Measurements from ENCODE around the gene RAPGEF2. TPM values are rescaled to one million over a fixed set of nuclear protein-coding genes. Genes with fewer than 3 reads are reported as not detected.

Gene RAPGEF2
- total RNA-seq, 1 experiment from 2014 or later: 29.8 TPM

DNA sequence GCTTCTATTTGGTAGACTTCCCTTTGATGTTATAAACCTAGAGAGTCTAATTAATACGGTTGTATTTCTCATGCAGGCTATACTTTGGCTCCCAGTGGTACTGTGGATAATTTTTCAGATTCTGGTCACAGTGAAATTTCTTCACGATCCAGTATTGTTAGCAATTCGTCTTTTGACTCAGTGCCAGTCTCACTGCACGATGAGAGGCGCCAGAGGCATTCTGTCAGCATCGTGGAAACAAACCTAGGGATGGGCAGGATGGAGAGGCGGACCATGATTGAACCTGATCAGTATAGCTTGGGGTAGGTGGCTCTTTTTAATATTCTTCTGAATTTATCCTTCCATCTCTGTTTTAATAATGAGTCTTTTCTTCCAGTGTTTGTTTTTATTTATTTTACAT lies 249.7 kb downstream of the RAPGEF2 start:
- H3K4me1 ChIP-seq (replicated peaks; ENCODE audit: insufficient read depth): no peaks in the 10 kb centered on the region
- no peak for TF ChIP-seq EZH2 (IDR thresholded peaks at IDR 0.05; ENCODE audit: low read depth)
- TF ChIP-seq, protein P1, sequence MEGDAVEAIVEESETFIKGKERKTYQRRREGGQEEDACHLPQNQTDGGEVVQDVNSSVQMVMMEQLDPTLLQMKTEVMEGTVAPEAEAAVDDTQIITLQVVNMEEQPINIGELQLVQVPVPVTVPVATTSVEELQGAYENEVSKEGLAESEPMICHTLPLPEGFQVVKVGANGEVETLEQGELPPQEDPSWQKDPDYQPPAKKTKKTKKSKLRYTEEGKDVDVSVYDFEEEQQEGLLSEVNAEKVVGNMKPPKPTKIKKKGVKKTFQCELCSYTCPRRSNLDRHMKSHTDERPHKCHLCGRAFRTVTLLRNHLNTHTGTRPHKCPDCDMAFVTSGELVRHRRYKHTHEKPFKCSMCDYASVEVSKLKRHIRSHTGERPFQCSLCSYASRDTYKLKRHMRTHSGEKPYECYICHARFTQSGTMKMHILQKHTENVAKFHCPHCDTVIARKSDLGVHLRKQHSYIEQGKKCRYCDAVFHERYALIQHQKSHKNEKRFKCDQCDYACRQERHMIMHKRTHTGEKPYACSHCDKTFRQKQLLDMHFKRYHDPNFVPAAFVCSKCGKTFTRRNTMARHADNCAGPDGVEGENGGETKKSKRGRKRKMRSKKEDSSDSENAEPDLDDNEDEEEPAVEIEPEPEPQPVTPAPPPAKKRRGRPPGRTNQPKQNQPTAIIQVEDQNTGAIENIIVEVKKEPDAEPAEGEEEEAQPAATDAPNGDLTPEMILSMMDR (conservative IDR thresholded peaks at IDR 0.05): no peak
- CTCF ChIA-PET: no interaction called here
- H3K4me2 ChIP-seq: no peak overlapping the region
- POLR2A ChIA-PET (ENCODE audit: unreplicated experiment): no interaction called here
- no peaks in the 10 kb centered on the region for H3K9me3 ChIP-seq (ENCODE audit: insufficient read depth, low read depth)
- no peak overlapping the region for H2AFZ ChIP-seq
- H3K27me3 ChIP-seq (ENCODE audit: insufficient read depth, low read depth): no peaks in the 10 kb centered on the region
- no peak overlapping the region for H3K4me3 ChIP-seq
- no peaks in the 10 kb centered on the region for H4K20me1 ChIP-seq (ENCODE audit: insufficient read depth)
- DNase-seq: no peak
- no peak overlapping the region for H3K27ac ChIP-seq
- no TSS peak for BruUV-seq (replicated peaks)
- H3F3A ChIP-seq (ENCODE audit: insufficient read depth, low read depth): no peaks in the 10 kb centered on the region
- no peaks in the 10 kb centered on the region for H3K9me2 ChIP-seq (ENCODE audit: insufficient read depth)
- peaks cover 4% of the 10 kb centered on the region; the same call in 1 of the 2 replicates for H3K36me3 ChIP-seq (ENCODE audit: low read depth)
- intact Hi-C loops (cut with micrococcal nuclease; ENCODE audit: unreplicated experiment): no loop called here
- no peaks in the 10 kb centered on the region for H3K79me2 ChIP-seq (ENCODE audit: low read depth)

- Histone ChIP-seq H3K4me2 (no peak overlapping the region), H3K27ac (no peak overlapping the region), H3K27me3 (ENCODE audit: insufficient read depth, low read depth) (no peaks in the 10 kb centered on the region), H3F3A (ENCODE audit: insufficient read depth, low read depth) (no peaks in the 10 kb centered on the region), H3K4me1 (replicated peaks; ENCODE audit: insufficient read depth) (no peaks in the 10 kb centered on the region), H3K36me3 (ENCODE audit: low read depth) (peaks cover 4% of the 10 kb centered on the region; the same call in 1 of the 2 replicates), H3K79me2 (ENCODE audit: low read depth) (no peaks in the 10 kb centered on the region), H2AFZ (no peak overlapping the region), H3K9me3 (ENCODE audit: insufficient read depth, low read depth) (no peaks in the 10 kb centered on the region), H3K9me2 (ENCODE audit: insufficient read depth) (no peaks in the 10 kb centered on the region), H4K20me1 (ENCODE audit: insufficient read depth) (no peaks in the 10 kb centered on the region), H3K4me3 (no peak overlapping the region)
- CTCF ChIA-PET: interaction anchor here (0.7 kb wide), 1 partner anchor 1259 kb away, joined by 4 read pairs; no protein-coding TSS in a partner anchor
- DNase-seq: no peak
- no TSS peak for BruUV-seq (replicated peaks)
- TF ChIP-seq, protein P1 (conservative IDR thresholded peaks at IDR 0.05): no peak
- TF ChIP-seq EZH2 (IDR thresholded peaks at IDR 0.05; ENCODE audit: low read depth): no peak
- POLR2A ChIA-PET (ENCODE audit: unreplicated experiment): no interaction called here
- intact Hi-C loops (cut with micrococcal nuclease; ENCODE audit: unreplicated experiment): no loop called here
These were observed 250.7 kb downstream of the RAPGEF2 start for GRCh38 chr4:159353422-159354116.

GRCh38 chr4:159355466-159355865 lies 252.6 kb downstream of the RAPGEF2 start:
- TF ChIP-seq, protein P1 (conservative IDR thresholded peaks at IDR 0.05): no peak
- TF ChIP-seq EZH2 (IDR thresholded peaks at IDR 0.05; ENCODE audit: low read depth): no peak
- no peaks in the 10 kb centered on the region for H3F3A ChIP-seq (ENCODE audit: insufficient read depth, low read depth)
- ChIA-PET POLR2A (ENCODE audit: unreplicated experiment) (no interaction called here), CTCF (no interaction called here)
- no peaks in the 10 kb centered on the region for H3K9me2 ChIP-seq (ENCODE audit: insufficient read depth)
- no peaks in the 10 kb centered on the region for H4K20me1 ChIP-seq (ENCODE audit: insufficient read depth)
- peaks cover 4% of the 10 kb centered on the region; the same call in 1 of the 2 replicates for H3K36me3 ChIP-seq (ENCODE audit: low read depth)
- intact Hi-C loops (cut with micrococcal nuclease; ENCODE audit: unreplicated experiment): no loop called here
- H3K27ac ChIP-seq: no peak overlapping the region
- H3K4me1 ChIP-seq (replicated peaks; ENCODE audit: insufficient read depth): no peaks in the 10 kb centered on the region
- H3K4me2 ChIP-seq: no peak overlapping the region
- DNase-seq: no peak
- no peaks in the 10 kb centered on the region for H3K79me2 ChIP-seq (ENCODE audit: low read depth)
- H3K4me3 ChIP-seq: no peak overlapping the region
- no TSS peak for BruUV-seq (replicated peaks)
- H3K27me3 ChIP-seq (ENCODE audit: insufficient read depth, low read depth): no peaks in the 10 kb centered on the region
- H3K9me3 ChIP-seq (ENCODE audit: insufficient read depth, low read depth): no peaks in the 10 kb centered on the region
- no peak overlapping the region for H2AFZ ChIP-seq

Data from PC-9 (cell line).